Gastrocnemius medialis (tissue), 4 donors: ENCODE data around the gene RPRD1B. TPM values are rescaled to one million over a fixed set of nuclear protein-coding genes. Genes with fewer than 3 reads are reported as not detected.

Source experiments
- ATAC-seq, 2 donors: fragments of 150-250 bp; one replicate each; pipeline ENCODE4 v1.9.1; 2016
- DNase-seq, 2 donors: peaks; one replicate each; pipeline ENCODE4 v3.0.0-alpha.2; 2019
- H3K27ac ChIP-seq, 4 donors: fragments of 200-600 bp; sonication (generic); 1 replicate in 1 of 4; 2 replicates in 3 of 4; pipeline ENCODE4 v1.5.1; 2016 to 2018; ENCODE audit warnings: mild to moderate bottlenecking in 2 of 4, moderate library complexity in 1 of 4
- H3K27me3 ChIP-seq, 3 donors: fragments of 200-600 bp; sonication (generic) in 2 of 3; 1 replicate in 1 of 3; 2 replicates in 2 of 3; pipeline versions ENCODE4 v1.5.1 to v1.6.0; 2016 to 2019; ENCODE audit warnings: mild to moderate bottlenecking in 1 of 3, moderate library complexity in 1 of 3
- H3K36me3 ChIP-seq, 2 donors: fragments of 200-600 bp; sonication (generic) in 1 of 2; one replicate each; pipeline ENCODE4 v1.5.1; 2017 to 2018
- H3K4me1 ChIP-seq, 2 donors: fragments of 200-600 bp; sonication (generic) in 1 of 2; one replicate each; pipeline ENCODE4 v1.5.1; 2016 to 2017; ENCODE audit warnings: mild to moderate bottlenecking in 2 of 2
- H3K4me3 ChIP-seq, 4 donors: fragments of 200-600 bp; sonication (generic) in 3 of 4; 1 replicate in 1 of 4; 2 replicates in 3 of 4; pipeline ENCODE4 v1.5.1; 2016 to 2019; ENCODE audit warnings: mild to moderate bottlenecking in 2 of 4
- H3K9me3 ChIP-seq, 3 donors: fragments of 200-600 bp; sonication (generic) in 2 of 3; 1 replicate in 1 of 3; 2 replicates in 2 of 3; pipeline ENCODE4 v1.5.1; 2016 to 2019
- CTCF ChIP-seq, 5 experiments: fragments of 450-650 bp in 3 of 5; fragments of 200-600 bp in 2 of 5; sonication (generic) in 2 of 5; IDR thresholded peaks in 4 of 5; conservative IDR thresholded peaks in 1 of 5; 1 replicate in 4 of 5; 2 replicates in 1 of 5; pipeline ENCODE4 v1.5.1; 2016 to 2019; ENCODE audit warnings: antibody characterized with exemption in 5 of 5, mild to moderate bottlenecking in 3 of 5, moderate library complexity in 3 of 5
- POLR2A ChIP-seq, 2 donors: fragments of 450-650 bp; IDR thresholded peaks; one replicate each; pipeline ENCODE4 v1.6.1; 2017; ENCODE audit warnings: antibody characterized with exemption in 2 of 2, mild to moderate bottlenecking in 2 of 2, moderate library complexity in 2 of 2
- in situ Hi-C, 4 donors: fragments of 200-750 bp; cut with MboI; loops; one replicate each; pipeline versions ENCODE4 v1.15.0 to v1.8.0; 2017; ENCODE audit warnings: low sequenced_read_pairs in 4 of 4
- intact Hi-C: fragments of 100-400 bp; cut with DNase I; formaldehyde crosslinking; loops from one replicate; pipeline ENCODE4 v1.15.1; 2023; ENCODE audit warnings: low total_unique reads
- total RNA-seq, 4 donors: library from RNA; depleted of rRNA; stranded (reverse); fragments of >200 nt; gene quantifications; one replicate each; pipeline versions ENCODE4 v1.1.0 to v1.2.3, GENCODE V29; 2016

Gene RPRD1B
- total RNA-seq, 4 donors from 2014 or later = 25.2 to 61.0 (median 40.6) TPM

GRCh38 chr20:38075161-38075998 is 41.8 kb downstream of the RPRD1B start:
- peak overlapping the region; percentile 83 to 88 (median 86) for H3K27ac ChIP-seq
- H3K27me3 ChIP-seq = no peaks in the 10 kb centered on the region
- DNase-seq (no peak), ATAC-seq (peak; percentile 83 to 92)
- intact Hi-C loops (loop anchor here (1.0 kb wide), 1 partner anchor 33 kb away; no protein-coding TSS in a partner anchor), in situ Hi-C loops (no loop called here)
- H3K4me1 ChIP-seq = peaks cover 50 to 58% of the 10 kb centered on the region in 2 donors
- no peaks in the 10 kb centered on the region for H3K9me3 ChIP-seq
- peak overlapping the region in 1 of 4 donors; percentile 5 for H3K4me3 ChIP-seq
- peaks cover 0 to 28% of the 10 kb centered on the region in 2 donors for H3K36me3 ChIP-seq
- TF ChIP-seq CTCF (IDR thresholded peaks at IDR 0.05 in 4 of 5, conservative IDR thresholded peaks at IDR 0.05 in 1 of 5) (no peak), POLR2A (IDR thresholded peaks at IDR 0.05) (peak in 1 of 2 donors; percentile 42)

- peak overlapping the region; percentile 83 to 88 (median 86) for H3K27ac ChIP-seq
- peaks cover 0 to 18% of the 10 kb centered on the region in 2 donors for H3K36me3 ChIP-seq
- intact Hi-C loops = no loop called here
- H3K9me3 ChIP-seq = no peaks in the 10 kb centered on the region
- no peaks in the 10 kb centered on the region for H3K27me3 ChIP-seq
- in situ Hi-C loops = no loop called here
- DNase-seq = no peak
- peaks cover 52 to 61% of the 10 kb centered on the region in 2 donors for H3K4me1 ChIP-seq
- no peak for ATAC-seq
- no peak for TF ChIP-seq CTCF (IDR thresholded peaks at IDR 0.05 in 4 of 5, conservative IDR thresholded peaks at IDR 0.05 in 1 of 5)
- no peak for TF ChIP-seq POLR2A (IDR thresholded peaks at IDR 0.05)
- no peak overlapping the region for H3K4me3 ChIP-seq
Observed at GRCh38 chr20:38076548-38076947, 43.0 kb downstream of the RPRD1B start.

GRCh38 chr20:38078084-38078483 is 44.5 kb downstream of the RPRD1B start:
- Histone ChIP-seq H3K36me3 (peaks cover 0 to 9% of the 10 kb centered on the region in 2 donors), H3K27ac (peak overlapping the region; percentile 83 to 88 (median 86)), H3K9me3 (no peaks in the 10 kb centered on the region), H3K4me3 (no peak overlapping the region), H3K27me3 (no peaks in the 10 kb centered on the region), H3K4me1 (peaks cover 54 to 69% of the 10 kb centered on the region in 2 donors)
- intact Hi-C loops = no loop called here
- DNase-seq (no peak), ATAC-seq (no peak)
- TF ChIP-seq POLR2A (IDR thresholded peaks at IDR 0.05) (no peak), CTCF (IDR thresholded peaks at IDR 0.05 in 4 of 5, conservative IDR thresholded peaks at IDR 0.05 in 1 of 5) (no peak)
- in situ Hi-C loops = no loop called here

- intact Hi-C loops = no loop called here
- ATAC-seq (no peak), DNase-seq (no peak)
- H3K4me1 ChIP-seq = peaks cover 54 to 67% of the 10 kb centered on the region in 2 donors
- no peaks in the 10 kb centered on the region for H3K9me3 ChIP-seq
- peaks cover 0 to 9% of the 10 kb centered on the region in 2 donors for H3K36me3 ChIP-seq
- H3K27ac ChIP-seq = no peak overlapping the region
- in situ Hi-C loops = no loop called here
- H3K4me3 ChIP-seq = no peak overlapping the region
- TF ChIP-seq CTCF (IDR thresholded peaks at IDR 0.05 in 4 of 5, conservative IDR thresholded peaks at IDR 0.05 in 1 of 5) (no peak), POLR2A (IDR thresholded peaks at IDR 0.05) (no peak)
- H3K27me3 ChIP-seq = no peaks in the 10 kb centered on the region
Observed at GRCh38 chr20:38079353-38079752, 45.8 kb downstream of the RPRD1B start.
